DND-41 (cell line): Measurements from ENCODE around the gene TUFT1.

Experiments used
- ATAC-seq: fragments of 200-7000 bp; cut with Tn5 transposase; 3 replicates; pipeline ENCODE4 v1.9.1; 2021; ENCODE audit warnings: low read depth; ENCODE audit not compliant: insufficient read depth
- DNase-seq: peaks from one replicate; pipeline ENCODE4 v3.0.0-alpha.2; 2020
- H2AFZ ChIP-seq: 2 replicates; pipeline ENCODE4 v1.6.0; 2012; ENCODE audit warnings: low read depth, low read length
- H3K27ac ChIP-seq: 2 replicates; pipeline ENCODE4 v1.5.1; 2012; ENCODE audit warnings: low read length, inconsistent platforms
- H3K27me3 ChIP-seq: fragments of 200-600 bp; sonication (generic); 2 replicates; pipeline ENCODE4 v1.6.0; 2012; ENCODE audit warnings: low read length, mild to moderate bottlenecking, inconsistent platforms; ENCODE audit not compliant: insufficient read depth, poor library complexity
- H3K36me3 ChIP-seq: 2 replicates; pipeline ENCODE4 v1.5.1; 2012; ENCODE audit warnings: low read length, inconsistent platforms; ENCODE audit not compliant: insufficient read depth
- H3K4me1 ChIP-seq: 2 replicates; pipeline ENCODE4 v1.5.1; 2012; ENCODE audit warnings: mild to moderate bottlenecking, low read length; ENCODE audit not compliant: insufficient read depth
- H3K4me2 ChIP-seq: 2 replicates; pipeline ENCODE4 v1.6.0; 2012; ENCODE audit warnings: mild to moderate bottlenecking, moderate library complexity, low read length, inconsistent platforms; ENCODE audit not compliant: insufficient read depth
- H3K4me3 ChIP-seq, 2 experiments: fragments of 200-600 bp in 1 of 2; shearing (Covaris generic) in 1 of 2; 2 replicates each; pipeline ENCODE4 v1.5.1; 2012 to 2016; ENCODE audit warnings: inconsistent platforms in 2 of 2, low read length in 2 of 2, mild to moderate bottlenecking in 2 of 2, low read depth in 1 of 2, moderate library complexity in 1 of 2
- H3K79me2 ChIP-seq: 2 replicates; pipeline ENCODE4 v1.6.0; 2012; ENCODE audit warnings: low read length, inconsistent platforms; ENCODE audit not compliant: insufficient read depth
- H3K9ac ChIP-seq: 2 replicates; pipeline ENCODE4 v1.6.0; 2012; ENCODE audit warnings: low read depth, mild to moderate bottlenecking, inconsistent platforms, low read length, moderate library complexity
- H3K9me3 ChIP-seq: 2 replicates; pipeline ENCODE4 v1.5.1; 2012; ENCODE audit warnings: low read length, moderate library complexity, mild to moderate bottlenecking, inconsistent platforms; ENCODE audit not compliant: insufficient read depth, severe bottlenecking
- H4K20me1 ChIP-seq: 2 replicates; pipeline ENCODE4 v1.6.0; 2012; ENCODE audit warnings: low read length; ENCODE audit not compliant: insufficient read depth
- CTCF ChIP-seq: IDR thresholded peaks from 2 replicates; pipeline ENCODE4 v1.5.1; 2012; ENCODE audit warnings: borderline replicate concordance, low read length, moderate library complexity, mild to moderate bottlenecking; ENCODE audit not compliant: poor library complexity, severe bottlenecking; ENCODE audit errors: extremely low read depth
- EZH2 ChIP-seq: IDR thresholded peaks from 3 replicates; pipeline ENCODE4 v1.6.1; 2012; ENCODE audit warnings: borderline replicate concordance, low read depth, mild to moderate bottlenecking, moderate library complexity, low read length, inconsistent platforms; ENCODE audit not compliant: severe bottlenecking

Gene TUFT1

GRCh38 chr1:151512326-151512725 lies 27.8 kb upstream of the TUFT1 start:
- Histone ChIP-seq H3K4me3 (no peak overlapping the region), H3K4me1 (peaks cover 29% of the 10 kb centered on the region), H3K27ac (no peak overlapping the region), H3K4me2 (peak overlapping the region; percentile 89), H4K20me1 (no peaks in the 10 kb centered on the region), H3K9ac (0 out of 2 replicates have a peak overlapping the region, but pooled peaks have one; percentile 64), H3K36me3 (no peaks in the 10 kb centered on the region), H3K27me3 (no peaks in the 10 kb centered on the region), H3K9me3 (no peaks in the 10 kb centered on the region), H2AFZ (no peak overlapping the region), H3K79me2 (no peaks in the 10 kb centered on the region)
- TF ChIP-seq EZH2 (no peak), CTCF (no peak)
- ATAC-seq (no peak), DNase-seq (no peak)

- H2AFZ ChIP-seq: no peak overlapping the region
- ATAC-seq (no peak), DNase-seq (no peak)
- no peaks in the 10 kb centered on the region for H4K20me1 ChIP-seq
- H3K4me2 ChIP-seq: no peak overlapping the region
- TF ChIP-seq EZH2 (no peak), CTCF (no peak)
- H3K79me2 ChIP-seq: no peaks in the 10 kb centered on the region
- H3K4me1 ChIP-seq: peaks cover 29% of the 10 kb centered on the region
- H3K27ac ChIP-seq: no peak overlapping the region
- H3K4me3 ChIP-seq: no peak overlapping the region
- H3K27me3 ChIP-seq: no peaks in the 10 kb centered on the region
- H3K9ac ChIP-seq: no peak overlapping the region
- no peaks in the 10 kb centered on the region for H3K9me3 ChIP-seq
- no peaks in the 10 kb centered on the region for H3K36me3 ChIP-seq
These were observed 27.1 kb upstream of the TUFT1 start for GRCh38 chr1:151512801-151513625.

GRCh38 chr1:151513626-151514121 lies 26.4 kb upstream of the TUFT1 start:
- H3K9ac ChIP-seq: no peak overlapping the region
- no peaks in the 10 kb centered on the region for H3K79me2 ChIP-seq
- no peak overlapping the region for H3K27ac ChIP-seq
- H3K9me3 ChIP-seq: no peaks in the 10 kb centered on the region
- no peak for TF ChIP-seq EZH2
- no peak for TF ChIP-seq CTCF
- no peak overlapping the region for H3K4me3 ChIP-seq
- no peaks in the 10 kb centered on the region for H3K36me3 ChIP-seq
- no peaks in the 10 kb centered on the region for H4K20me1 ChIP-seq
- no peak overlapping the region for H2AFZ ChIP-seq
- peaks cover 29% of the 10 kb centered on the region for H3K4me1 ChIP-seq
- no peaks in the 10 kb centered on the region for H3K27me3 ChIP-seq
- no peak for DNase-seq
- H3K4me2 ChIP-seq: no peak overlapping the region
- no peak for ATAC-seq
